HG03565 (cell line): Measurements from ENCODE around the gene CALU.

Experiments
- ATAC-seq: cut with Tn5 transposase; IDR thresholded peaks from one replicate; pipeline ENCODE4 v1.9.1; 2021; ENCODE audit warnings: mild to moderate bottlenecking, moderate library complexity; ENCODE audit not compliant: unreplicated experiment

Gene CALU

GRCh38 chr7:128783143-128783861, 44.1 kb downstream of the CALU start:
- ATAC-seq, result no peak

DNA sequence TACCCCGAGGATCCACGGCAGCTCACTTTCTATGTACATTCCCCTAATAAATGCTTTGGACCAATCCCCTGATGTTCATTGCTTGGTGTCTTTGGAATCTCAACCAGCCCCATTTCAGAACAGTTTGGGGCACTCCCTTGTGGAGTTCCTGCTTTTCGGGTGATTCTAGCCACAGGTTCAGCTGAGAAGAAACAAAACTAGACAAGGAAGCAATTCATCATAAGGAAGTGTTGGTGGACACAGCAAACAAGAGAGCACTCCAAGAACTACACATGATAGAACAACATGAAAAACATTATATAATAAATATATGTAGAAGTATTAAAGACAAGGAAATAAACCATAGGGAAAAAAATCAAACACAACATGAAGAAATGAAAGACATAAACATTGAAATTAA, 46.6 kb downstream of the CALU start:
- ATAC-seq, result no peak

DNA sequence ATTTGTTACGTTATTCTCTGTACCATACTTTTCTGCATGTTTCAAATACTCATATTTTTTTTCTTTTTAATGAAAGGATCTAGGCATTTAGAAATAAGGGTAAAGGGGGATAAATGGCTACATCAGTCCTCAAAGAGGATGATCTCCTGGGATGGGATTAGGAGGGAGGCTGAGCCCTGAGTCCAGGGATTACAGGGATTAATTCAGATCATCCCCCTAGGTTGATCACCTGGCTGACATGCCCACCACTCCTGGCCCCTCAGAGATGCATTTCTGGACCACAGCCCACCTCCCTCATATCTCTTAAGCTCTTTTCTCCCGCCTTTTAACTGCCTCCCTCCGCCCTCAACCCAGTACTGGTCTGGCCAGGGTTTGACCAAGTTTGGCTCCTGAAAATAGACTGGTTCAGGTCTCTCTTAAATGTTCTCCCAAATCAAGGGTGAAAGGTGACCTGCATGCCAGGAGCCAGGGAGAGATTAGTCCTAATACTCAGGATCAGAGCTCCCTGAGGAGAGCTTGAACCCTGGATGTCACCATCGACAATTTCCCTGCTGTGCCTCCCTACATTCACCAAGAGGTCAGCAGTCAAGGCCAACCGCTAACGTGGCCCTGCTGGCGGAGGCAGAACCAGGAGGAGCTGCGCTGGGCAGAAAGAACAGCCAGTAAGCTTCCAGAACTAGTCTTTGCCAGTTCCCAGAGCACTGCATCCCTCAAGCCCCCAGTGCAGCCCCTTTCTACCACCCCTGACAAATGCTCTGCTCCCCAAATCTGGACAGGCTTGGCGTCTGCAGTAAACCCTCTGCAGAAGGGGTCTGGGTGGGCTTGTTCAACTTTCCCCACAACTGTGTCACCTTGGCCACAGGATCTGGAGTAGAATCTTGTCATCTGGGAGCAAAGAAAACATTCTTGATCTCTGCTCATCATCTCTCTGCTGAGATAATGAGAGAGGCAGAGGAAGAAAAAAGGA, 49.6 kb downstream of the CALU start:
- no peak for ATAC-seq

- no peak for ATAC-seq
Observed at GRCh38 chr7:128790315-128791041, 51.3 kb downstream of the CALU start.

DNA sequence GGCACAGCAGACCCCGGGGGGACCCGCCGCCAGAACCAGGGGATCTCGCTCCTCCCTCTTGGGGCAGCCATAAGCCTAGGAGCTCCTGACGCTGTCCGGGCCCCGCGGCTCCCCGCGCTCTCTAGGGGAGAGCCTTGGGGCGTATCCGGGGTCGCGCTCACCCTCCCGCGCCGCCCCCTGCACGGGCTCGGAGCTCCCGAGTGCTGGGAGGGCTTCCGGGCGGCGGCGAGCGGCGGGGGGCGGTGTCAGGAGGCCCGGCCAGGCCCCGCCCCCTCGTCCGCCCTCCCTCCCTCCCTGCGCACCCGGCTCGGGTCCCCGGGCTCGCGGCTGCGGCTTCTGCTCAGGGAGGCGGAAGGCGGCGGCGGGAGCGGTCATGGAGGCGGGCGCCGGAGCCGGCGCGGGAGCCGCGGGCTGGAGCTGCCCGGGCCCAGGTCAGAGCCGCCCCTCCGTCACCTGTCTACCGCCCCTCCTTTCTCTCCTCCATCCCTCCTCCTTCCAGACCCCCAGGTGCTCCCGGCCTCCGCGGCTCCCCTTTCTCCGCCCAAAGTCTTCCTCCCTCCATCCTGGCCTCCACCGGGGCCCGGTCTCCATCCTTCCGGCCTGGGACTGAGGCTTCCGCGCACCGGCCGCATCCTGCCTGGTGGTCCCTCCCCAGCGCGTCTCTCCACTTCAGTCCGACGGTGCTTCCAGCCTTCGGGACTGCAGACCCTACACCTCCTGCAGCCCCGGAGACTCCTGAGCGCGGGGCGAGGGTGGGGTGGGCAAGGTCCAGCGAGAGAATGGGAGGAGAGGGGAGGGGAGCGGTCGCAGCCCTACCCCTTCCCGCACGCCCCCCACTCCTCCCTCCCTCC, 52.2 kb downstream of the CALU start, which contains the start of gene CCDC136:
Gene CCDC136 (plus strand): TSS at position 848 of the 851 bp plus-strand sequence. CDS start 444 bp downstream, outside the sequence.
- ATAC-seq, result no peak

- no peak for ATAC-seq
Observed at GRCh38 chr7:128791972-128792327, 52.8 kb downstream of the CALU start.

DNA sequence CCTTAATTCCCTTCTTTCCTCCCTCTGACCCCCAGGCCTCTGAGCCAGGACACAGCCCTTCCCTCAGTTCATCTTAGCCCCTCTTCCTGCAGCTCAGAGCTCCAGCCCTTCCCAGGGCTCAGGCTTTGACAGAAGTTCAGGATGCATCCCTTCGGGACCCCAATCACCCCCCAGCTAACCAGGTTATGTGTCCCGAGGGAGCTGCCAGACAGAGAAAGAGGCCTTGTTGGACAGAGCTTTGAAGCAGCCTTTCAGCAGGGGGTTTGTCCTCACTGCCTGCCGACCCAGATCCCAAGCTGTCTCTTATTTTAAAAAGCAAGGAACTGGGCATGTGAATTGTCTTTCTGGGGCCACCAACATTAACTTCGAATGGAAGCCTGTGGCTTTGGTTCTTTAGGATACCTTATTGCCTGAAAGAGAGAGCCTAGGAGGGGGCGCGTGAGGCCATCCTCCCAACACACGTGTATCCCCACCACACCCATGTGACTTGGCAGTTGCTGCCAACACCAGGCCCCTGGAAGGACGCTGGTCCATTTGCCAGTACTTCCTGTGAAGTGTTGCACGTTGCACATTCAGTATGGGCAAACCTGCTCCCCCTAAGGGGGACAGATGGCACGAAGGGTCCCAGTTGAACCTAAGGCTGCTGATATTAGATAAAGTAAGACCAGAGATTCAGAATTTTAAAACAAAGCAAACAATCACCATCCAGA, 53.5 kb downstream of the CALU start:
- no peak for ATAC-seq

DNA sequence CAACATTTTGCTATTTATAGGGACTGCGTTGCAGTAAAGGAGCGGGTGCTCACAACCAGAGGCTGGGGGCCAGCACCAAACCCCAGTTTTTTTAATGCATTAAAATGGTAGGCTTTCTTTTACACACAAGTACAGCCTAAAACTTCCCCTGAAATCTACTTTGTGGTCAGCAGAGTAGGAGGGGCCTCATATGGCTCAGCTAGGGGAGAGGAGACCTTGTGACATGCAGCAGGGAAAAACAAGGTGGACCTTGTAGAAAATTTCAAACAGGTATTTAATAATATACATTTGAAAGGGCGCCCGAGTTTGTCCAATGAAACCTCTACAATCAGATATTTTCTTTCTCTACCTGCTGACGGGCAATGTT, 54.0 kb downstream of the CALU start:
- ATAC-seq, result no peak

- no peak for ATAC-seq
Observed at GRCh38 chr7:128794020-128794419, 54.9 kb downstream of the CALU start.

- ATAC-seq, result no peak
Observed at GRCh38 chr7:128794436-128794835, 55.3 kb downstream of the CALU start.

DNA sequence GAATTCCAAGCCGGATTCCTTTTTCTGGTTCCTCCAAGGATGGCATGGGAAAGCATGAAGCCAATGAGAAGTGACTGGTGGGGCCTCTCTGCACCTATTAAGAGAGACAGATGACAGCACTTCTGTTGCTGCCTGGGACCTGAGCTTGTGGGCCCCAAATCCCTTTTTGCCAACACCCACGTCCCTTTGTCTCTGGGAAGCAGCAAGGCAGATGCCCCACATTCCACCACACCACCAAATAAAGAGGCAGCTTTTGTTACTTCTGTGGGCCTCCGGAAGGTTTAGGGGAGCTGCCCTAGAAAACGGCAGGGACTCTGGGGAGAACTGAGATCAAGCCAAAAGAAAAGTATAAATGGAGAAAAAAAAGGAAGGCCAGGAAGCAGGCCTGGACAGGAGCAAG, 56.0 kb downstream of the CALU start:
- no peak for ATAC-seq

- no peak for ATAC-seq
Observed at GRCh38 chr7:128796327-128796726, 57.2 kb downstream of the CALU start.

DNA sequence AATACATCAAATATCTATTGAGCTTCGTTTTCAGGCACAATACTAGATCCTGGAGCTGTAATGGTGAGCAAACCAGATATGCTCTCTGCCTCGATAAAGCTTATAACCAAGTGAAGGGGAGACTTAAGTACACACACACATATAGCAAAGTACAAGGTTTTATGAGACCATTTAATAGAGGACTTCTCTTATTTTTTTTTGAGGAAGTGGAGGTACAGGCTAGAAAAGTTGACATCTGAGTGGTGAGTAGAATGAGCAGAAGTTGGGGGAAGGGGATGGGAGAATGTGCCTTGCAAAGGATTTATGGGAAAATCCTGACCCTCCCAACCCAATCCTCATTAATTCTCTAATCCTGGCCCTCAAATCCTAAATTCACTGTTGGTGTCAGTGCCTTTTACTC, 60.3 kb downstream of the CALU start:
- ATAC-seq, result no peak

DNA sequence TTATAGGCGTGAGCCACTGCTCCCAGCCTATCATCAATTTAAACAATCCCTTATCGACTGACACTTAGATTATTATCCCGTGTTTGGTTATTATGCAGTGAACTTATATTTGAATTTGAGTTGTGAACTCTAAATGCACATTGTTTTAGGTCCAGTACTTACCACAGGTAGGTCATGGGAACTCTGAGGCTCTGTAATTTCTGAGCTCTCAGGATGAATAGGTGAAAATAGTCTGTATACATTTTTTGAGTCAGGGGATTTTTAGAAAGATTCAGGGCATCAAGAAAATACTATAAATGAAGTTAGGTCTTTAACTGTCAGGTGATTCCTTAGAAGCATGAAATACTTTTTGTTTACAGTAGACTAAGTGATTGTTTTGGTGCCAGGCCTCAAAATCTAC, 61.4 kb downstream of the CALU start:
- ATAC-seq, result no peak

DNA sequence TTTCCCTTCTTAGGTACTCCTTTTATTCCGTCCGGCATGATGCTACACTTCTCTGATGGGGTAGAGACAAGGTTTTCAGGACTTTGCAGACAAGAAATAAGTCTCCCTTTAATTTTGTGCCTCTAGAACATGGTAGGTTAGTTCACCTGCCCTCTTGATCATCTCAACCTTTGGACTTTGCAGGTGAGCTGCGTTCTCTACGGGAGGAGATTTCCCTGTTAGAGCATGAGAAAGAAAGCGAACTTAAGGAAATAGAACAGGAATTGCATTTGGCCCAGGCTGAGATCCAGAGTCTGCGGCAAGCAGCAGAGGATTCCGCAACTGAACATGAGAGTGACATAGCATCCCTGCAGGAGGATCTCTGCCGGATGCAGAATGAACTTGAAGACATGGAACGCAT, 61.8 kb downstream of the CALU start:
- ATAC-seq, result no peak

DNA sequence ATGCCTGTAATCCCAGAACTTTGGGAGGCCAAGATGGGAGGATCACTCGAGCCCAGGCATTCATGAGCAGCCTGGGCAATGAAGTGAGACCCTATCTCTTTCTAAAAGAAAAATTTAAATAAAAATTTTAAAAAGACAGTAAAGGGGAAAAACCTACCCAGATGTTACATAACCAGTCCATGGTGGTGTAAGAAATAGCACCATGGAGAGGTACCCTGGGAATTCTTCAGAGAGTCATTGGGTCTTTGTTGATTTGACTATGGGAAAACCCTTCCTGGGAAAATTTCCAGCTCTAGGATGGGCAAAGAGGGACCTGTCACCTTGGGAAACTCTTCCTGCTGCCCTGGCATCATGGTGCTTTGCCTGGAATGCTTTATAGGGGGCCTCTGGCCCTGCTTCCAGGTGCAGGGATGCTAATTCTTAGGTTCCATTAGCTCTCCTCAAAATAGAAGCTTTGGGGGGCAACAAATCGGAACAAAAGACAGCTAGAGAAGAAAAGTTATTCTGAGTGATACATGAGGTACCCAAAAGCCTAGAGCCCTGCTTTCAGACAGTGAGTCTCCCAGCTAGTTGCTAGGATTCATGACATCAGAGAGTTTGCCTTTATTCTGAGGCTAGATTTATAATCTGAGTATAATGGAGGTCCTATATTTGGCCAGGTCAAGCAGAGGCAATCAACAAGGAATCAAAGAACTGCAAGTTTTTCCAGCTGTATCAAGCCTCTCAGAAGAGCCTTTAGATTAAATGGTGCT, 62.7 kb downstream of the CALU start:
- ATAC-seq, result no peak

- ATAC-seq, result no peak
Observed at GRCh38 chr7:128804484-128804883, 65.3 kb downstream of the CALU start.

GRCh38 chr7:128805225-128805624, 66.1 kb downstream of the CALU start:
- no peak for ATAC-seq

DNA sequence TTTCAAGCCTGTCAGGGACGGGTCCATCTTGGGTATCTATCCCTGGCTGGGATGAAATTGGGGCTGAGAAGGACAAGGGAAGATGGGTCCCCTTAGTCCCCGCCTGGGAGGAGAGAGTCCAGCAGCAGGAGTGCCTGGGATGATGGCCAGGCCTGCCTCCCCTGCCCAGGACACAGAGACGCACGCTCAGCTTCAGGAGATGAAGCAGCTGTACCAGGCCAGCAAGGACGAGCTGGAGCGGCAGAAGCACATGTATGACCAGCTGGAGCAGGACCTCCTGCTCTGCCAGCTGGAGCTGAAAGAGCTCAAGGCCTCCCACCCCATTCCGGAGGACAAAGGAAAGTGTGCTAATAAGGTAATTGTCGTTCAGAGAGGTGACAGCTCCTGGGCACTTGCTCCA, 68.0 kb downstream of the CALU start:
- ATAC-seq, result no peak
